Right cardiac atrium (tissue), 5 donors: Measurements from ENCODE around the gene TRNT1. TPM values are rescaled to one million over a fixed set of nuclear protein-coding genes. Genes with fewer than 3 reads are reported as not detected.
A peak's percentile ranks its signal among the peaks of the same experiment; 100 is the strongest.

Experiments used
- ATAC-seq, 2 donors: fragments of 200-7000 bp; cut with Tn5 transposase; one replicate each; pipeline versions ENCODE4 v1.8.0 to v1.9.1; 2020; ENCODE audit warnings: moderate library complexity in 2 of 2, mild to moderate bottlenecking in 1 of 2
- DNase-seq, 3 donors: peaks; one replicate each; pipeline ENCODE4 v3.0.0-alpha.2; 2020
- H3K27ac ChIP-seq: one replicate; pipeline ENCODE4 v1.5.1; 2013; ENCODE audit warnings: mild to moderate bottlenecking, low read length, control low read depth, moderate library complexity
- H3K27me3 ChIP-seq: one replicate; pipeline ENCODE4 v1.6.1; 2013; ENCODE audit not compliant: control insufficient read depth, insufficient read depth
- H3K4me1 ChIP-seq: one replicate; pipeline ENCODE4 v1.6.1; 2013; ENCODE audit warnings: low read length; ENCODE audit not compliant: control insufficient read depth, insufficient read depth
- H3K4me3 ChIP-seq: one replicate; pipeline ENCODE4 v1.5.1; 2013; ENCODE audit warnings: low read length, control low read depth
- H3K9me3 ChIP-seq: one replicate; pipeline ENCODE4 v1.6.1; 2013; ENCODE audit warnings: low read length; ENCODE audit not compliant: control insufficient read depth
- WGBS: extraction: QIAGEN DNeasy Blood & Tissue Kit; methylation state at CpG from one replicate; pipeline ENCODE4 v1.1.7; 2013; 5-methylcytosine and 5-hydroxymethylcytosine counted together
- intact Hi-C, 4 donors: fragments of 100-400 bp; cut with DNase I; formaldehyde crosslinking; loops; one replicate each; pipeline versions ENCODE4 v1.11.0 to v1.14.0; 2022 to 2023
- polyA plus RNA-seq: library from polyadenylated mRNA; stranded (reverse); fragments of 200-250 nt; gene quantifications from one replicate; pipeline ENCODE4 v1.2.3, GENCODE V29; 2013
- total RNA-seq, 4 donors: library from RNA; stranded (reverse); fragmentation: NEBNext Ultra II Directional; extraction: Animal tissue kit (Norgen Biotek cat#: 25700); gene quantifications; one replicate each; pipeline ENCODE4 v1.2.1, GENCODE V29; 2021
- donor health status: healthy with polysubstance abuse.
- donor health status: DM: no; HTN: yes; CAD: no.
- donor health status: DM: no; HTN: no; CAD: no.
- donor health status: DM: no; HTN: yes; CAD: no; lungs with severe emphysema.
- donor health status: DM: yes; HTN: yes; CAD: no.

The TRNT1 gene
- total and polyA plus RNA-seq, 5 donors = 10.4 to 19.3 (median 16.0) TPM

GRCh38 chr3:3089017-3089416 lies 37.7 kb upstream of the TRNT1 start:
- WGBS = 74% methylated on average over 4 of the region's 4 CpGs

GRCh38 chr3:3097958-3098357 lies 28.8 kb upstream of the TRNT1 start:
- no peak for DNase-seq
- intact Hi-C loops = no loop called here
- ATAC-seq = no peak

More at GRCh38 chr3:3089017-3089416, 37.7 kb upstream of the TRNT1 start:
- Histone ChIP-seq H3K4me3 (no peak overlapping the region), H3K4me1 (no peaks in the 10 kb centered on the region), H3K27me3 (no peaks in the 10 kb centered on the region), H3K27ac (no peak overlapping the region), H3K9me3 (no peaks in the 10 kb centered on the region)
- DNase-seq (no peak), ATAC-seq (no peak)
- intact Hi-C loops = no loop called here

DNA sequence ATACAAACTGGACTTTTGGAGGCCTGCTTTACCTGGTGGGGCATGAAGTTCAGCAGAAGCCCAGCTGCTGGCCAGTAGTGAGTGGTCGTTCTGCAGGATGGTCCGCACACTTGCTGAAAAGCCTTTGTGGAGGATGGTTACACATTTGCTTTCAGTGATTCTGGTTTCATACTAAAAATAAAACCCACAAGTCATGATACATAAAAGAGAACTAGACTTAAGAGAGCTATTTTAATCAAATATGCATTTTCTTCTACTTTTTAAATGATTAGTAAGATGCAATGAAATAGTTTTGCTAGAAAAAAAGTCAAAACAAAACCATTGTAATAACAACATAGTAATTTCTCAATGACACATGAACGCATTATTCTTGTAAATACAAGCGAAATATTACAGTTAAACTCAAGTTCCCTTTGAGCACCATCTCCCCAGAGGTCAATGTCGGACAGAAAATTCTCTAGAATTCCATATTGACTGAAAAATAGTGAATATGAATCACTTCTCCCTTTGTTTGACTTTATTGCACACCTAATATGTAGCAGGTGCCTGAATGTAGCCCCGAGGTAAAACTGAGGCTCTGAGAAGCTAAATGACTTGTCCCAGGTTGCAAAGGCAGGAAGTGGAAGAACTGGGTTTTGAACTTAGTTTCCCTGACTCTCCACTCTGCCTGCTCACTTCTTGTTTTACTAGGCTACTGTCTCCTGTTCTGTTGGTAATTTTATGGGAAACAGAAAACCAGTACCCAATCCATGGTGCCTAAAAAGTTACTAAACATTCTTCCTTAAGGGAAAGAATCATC lies 24.9 kb upstream of the TRNT1 start:
- Histone ChIP-seq H3K4me3 (no peak overlapping the region), H3K4me1 (no peaks in the 10 kb centered on the region), H3K27me3 (no peaks in the 10 kb centered on the region), H3K27ac (no peak overlapping the region), H3K9me3 (no peaks in the 10 kb centered on the region)
- WGBS = 90% methylated on average over 6 of the region's 6 CpGs
- intact Hi-C loops = no loop called here
- no peak for ATAC-seq
- no peak for DNase-seq

More at GRCh38 chr3:3097958-3098357, 28.8 kb upstream of the TRNT1 start:
- WGBS = 74% methylated on average over 4 of the region's 4 CpGs
- Histone ChIP-seq H3K9me3 (no peaks in the 10 kb centered on the region), H3K4me1 (no peaks in the 10 kb centered on the region), H3K27ac (no peak overlapping the region), H3K27me3 (no peaks in the 10 kb centered on the region), H3K4me3 (no peak overlapping the region)

DNA sequence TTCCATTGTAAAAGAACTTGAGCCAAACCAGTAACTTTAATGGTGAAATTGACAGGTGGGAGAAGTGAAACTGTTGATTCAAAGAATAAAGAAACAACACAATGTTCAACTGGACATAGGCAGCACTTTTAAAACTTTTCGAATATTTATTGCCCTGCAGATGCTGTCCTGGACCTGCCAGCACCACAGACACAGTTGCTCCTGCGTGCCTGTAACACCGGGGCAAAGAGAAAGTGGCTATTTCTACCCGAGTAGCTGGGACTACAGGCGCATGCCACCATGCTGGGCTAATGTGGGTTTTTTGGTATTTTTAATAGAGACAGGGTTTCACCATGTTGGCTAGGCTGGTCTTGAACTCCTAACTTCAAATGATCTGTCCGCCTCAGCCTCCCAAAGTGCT lies 24.0 kb upstream of the TRNT1 start:
- Histone ChIP-seq H3K4me1 (no peaks in the 10 kb centered on the region), H3K9me3 (no peaks in the 10 kb centered on the region), H3K4me3 (no peak overlapping the region), H3K27me3 (no peaks in the 10 kb centered on the region), H3K27ac (no peak overlapping the region)
- no peak for ATAC-seq
- 85% methylated on average over 6 of the region's 6 CpGs for WGBS
- DNase-seq = no peak
- intact Hi-C loops = no loop called here

- DNase-seq (no peak), ATAC-seq (no peak)
- intact Hi-C loops = no loop called here
Observed at GRCh38 chr3:3105246-3105645, 21.5 kb upstream of the TRNT1 start.

DNA sequence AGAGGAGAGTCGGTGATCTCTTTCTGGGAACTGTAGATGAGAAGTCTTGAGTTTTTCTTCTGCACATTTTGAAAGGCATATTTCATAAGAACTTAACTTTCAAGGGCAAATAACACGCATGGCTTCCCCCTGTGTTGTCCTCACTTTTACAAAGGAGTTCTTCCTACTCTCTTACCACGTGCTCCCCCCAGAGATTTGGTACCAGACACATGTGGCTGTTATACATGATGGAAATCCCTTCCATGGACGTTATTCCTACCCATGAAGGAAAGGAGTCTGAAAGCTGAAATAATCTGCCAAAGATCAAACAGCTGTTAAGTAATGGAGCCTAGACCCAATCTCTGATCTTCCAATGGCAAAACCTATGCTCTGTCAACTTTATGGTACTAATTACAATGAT lies 20.9 kb upstream of the TRNT1 start:
- no peak for DNase-seq
- Histone ChIP-seq H3K4me3 (no peak overlapping the region), H3K27ac (no peak overlapping the region), H3K4me1 (no peaks in the 10 kb centered on the region), H3K27me3 (no peaks in the 10 kb centered on the region), H3K9me3 (no peaks in the 10 kb centered on the region)
- 81% methylated on average over 4 of the region's 4 CpGs for WGBS
- intact Hi-C loops = no loop called here
- ATAC-seq = no peak

More at GRCh38 chr3:3105246-3105645, 21.5 kb upstream of the TRNT1 start:
- H3K9me3 ChIP-seq = no peaks in the 10 kb centered on the region
- no peak overlapping the region for H3K4me3 ChIP-seq
- no peaks in the 10 kb centered on the region for H3K27me3 ChIP-seq
- WGBS = 86% methylated on average over 3 of the region's 3 CpGs
- H3K4me1 ChIP-seq = no peaks in the 10 kb centered on the region
- no peak overlapping the region for H3K27ac ChIP-seq

GRCh38 chr3:3107181-3107580 lies 19.6 kb upstream of the TRNT1 start:
- H3K27ac ChIP-seq = no peak overlapping the region
- H3K4me1 ChIP-seq = no peaks in the 10 kb centered on the region
- H3K27me3 ChIP-seq = no peaks in the 10 kb centered on the region
- no peak for ATAC-seq
- WGBS = 97% methylated on average over 3 of the region's 3 CpGs
- intact Hi-C loops = no loop called here
- H3K4me3 ChIP-seq = no peak overlapping the region
- DNase-seq = no peak
- no peaks in the 10 kb centered on the region for H3K9me3 ChIP-seq

- Histone ChIP-seq H3K27me3 (no peaks in the 10 kb centered on the region), H3K27ac (no peak overlapping the region), H3K9me3 (no peaks in the 10 kb centered on the region), H3K4me1 (no peaks in the 10 kb centered on the region), H3K4me3 (no peak overlapping the region)
- ATAC-seq = no peak
- 88% methylated on average over 3 of the region's 3 CpGs for WGBS
- DNase-seq = no peak
- intact Hi-C loops = no loop called here
Observed at GRCh38 chr3:3107858-3108257, 18.9 kb upstream of the TRNT1 start.

DNA sequence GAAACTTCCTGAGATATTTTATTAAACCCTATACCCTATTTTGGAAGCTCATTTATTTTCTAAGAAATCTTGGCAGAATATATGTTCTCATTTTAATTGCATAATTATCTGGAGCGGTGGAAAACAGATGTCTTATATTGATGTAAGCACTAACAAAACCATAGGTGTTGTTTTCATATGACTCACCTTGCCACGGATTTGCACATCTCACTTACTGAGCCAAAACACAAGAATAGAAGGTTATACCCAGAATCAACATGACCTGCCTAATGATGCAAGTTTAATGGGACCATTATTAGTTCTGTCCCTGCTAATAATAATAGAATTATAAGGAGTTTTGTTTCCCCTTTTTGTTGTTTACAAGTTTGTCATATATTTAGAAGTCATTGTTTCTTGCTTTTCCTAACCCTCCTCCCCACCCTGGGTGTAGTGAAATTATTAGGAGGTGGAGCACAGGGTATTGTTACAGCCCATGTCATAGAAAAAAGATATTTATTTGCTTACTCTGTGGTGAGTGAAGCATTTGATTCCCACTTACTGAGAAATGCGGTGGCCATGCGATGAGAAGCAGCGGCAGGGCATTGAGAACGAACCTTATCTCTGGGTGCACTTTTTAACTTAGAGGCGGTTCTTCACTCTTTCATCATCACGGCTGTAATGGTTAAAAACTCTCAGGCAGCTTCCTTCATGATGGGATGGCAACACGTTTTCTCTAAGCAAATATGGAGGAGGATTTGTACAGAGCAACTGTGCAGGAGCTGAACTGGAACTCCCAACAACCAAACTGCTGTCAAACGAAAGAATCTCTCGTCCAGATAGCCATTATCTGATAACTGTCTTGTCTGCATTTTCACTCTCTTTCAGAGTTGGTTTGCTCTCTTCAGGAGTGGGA lies 17.1 kb upstream of the TRNT1 start:
- H3K4me3 ChIP-seq = peak overlapping the region; percentile 58
- 28% methylated on average over 11 of the region's 11 CpGs for WGBS
- ATAC-seq (peak; percentile 14 to 47), DNase-seq (no peak)
- intact Hi-C loops = no loop called here
- no peak overlapping the region for H3K27ac ChIP-seq
- no peaks in the 10 kb centered on the region for H3K9me3 ChIP-seq
- no peaks in the 10 kb centered on the region for H3K27me3 ChIP-seq
- no peaks in the 10 kb centered on the region for H3K4me1 ChIP-seq

- no peaks in the 10 kb centered on the region for H3K9me3 ChIP-seq
- H3K27me3 ChIP-seq = no peaks in the 10 kb centered on the region
- no peak for DNase-seq
- intact Hi-C loops = no loop called here
- H3K4me3 ChIP-seq = peak within 1 kb of the TSS; percentile 58
- H3K4me1 ChIP-seq = no peaks in the 10 kb centered on the region
- H3K27ac ChIP-seq = no peak within 1 kb of the TSS
- WGBS = 17% methylated on average over 4 of the region's 4 CpGs
- peak; percentile 72 to 85 for ATAC-seq
Observed at GRCh38 chr3:3110299-3110630, 16.5 kb upstream of the TRNT1 start, which contains the start of gene IL5RA. Gene IL5RA (minus strand): TSS chr3:3110374. CDS start chr3:3104984, 5,390 bp downstream.

- ATAC-seq (peak in 1 of 2 donors; percentile 28), DNase-seq (no peak)
- intact Hi-C loops = no loop called here
- no peak overlapping the region for H3K27ac ChIP-seq
- 44% methylated on average over 7 of the region's 7 CpGs for WGBS
- H3K27me3 ChIP-seq = no peaks in the 10 kb centered on the region
- H3K9me3 ChIP-seq = no peaks in the 10 kb centered on the region
- H3K4me1 ChIP-seq = no peaks in the 10 kb centered on the region
- H3K4me3 ChIP-seq = peak overlapping the region; percentile 58
Observed at GRCh38 chr3:3110749-3111361, 15.9 kb upstream of the TRNT1 start.
